Sigmoid colon (tissue), 7 donors: ENCODE data around the gene LRRFIP2. TPM values are rescaled to one million over a fixed set of nuclear protein-coding genes. Genes with fewer than 3 reads are reported as not detected.
"Not testable (repeated sequence)": the region's sequence is repeated elsewhere in the genome, so short reads cannot be mapped to it uniquely, and the experiment has no call there.

Source experiments
- DNase-seq: peaks from one replicate; pipeline ENCODE4 v3.0.0-alpha.2; 2019
- H3K27ac ChIP-seq, 4 donors: fragments of 200-600 bp; sonication (generic); one replicate each; pipeline ENCODE4 v1.5.1; 2016 to 2019; ENCODE audit warnings: mild to moderate bottlenecking in 1 of 4
- H3K27me3 ChIP-seq, 3 donors: fragments of 200-600 bp; sonication (generic); one replicate each; pipeline ENCODE4 v1.5.1; 2019; ENCODE audit warnings: mild to moderate bottlenecking in 1 of 3
- H3K36me3 ChIP-seq, 4 donors: fragments of 200-600 bp; sonication (generic); one replicate each; pipeline ENCODE4 v1.5.1; 2016 to 2019
- H3K4me1 ChIP-seq, 4 donors: fragments of 200-600 bp; sonication (generic); one replicate each; pipeline ENCODE4 v1.5.1; 2017 to 2019
- H3K4me3 ChIP-seq, 4 donors: fragments of 200-600 bp; sonication (generic); one replicate each; pipeline ENCODE4 v1.5.1; 2017 to 2019; ENCODE audit warnings: mild to moderate bottlenecking in 2 of 4, moderate library complexity in 1 of 4
- H3K9me3 ChIP-seq, 4 donors: fragments of 200-600 bp in 3 of 4; sonication (generic) in 3 of 4; one replicate each; pipeline versions ENCODE4 v1.5.1 to v1.6.1; 2013 to 2019
- EP300 ChIP-seq, 4 donors: sonication (generic); formaldehyde crosslinking; IDR thresholded peaks; one replicate each; pipeline ENCODE4 v1.6.1; 2017; ENCODE audit warnings: antibody characterized with exemption in 4 of 4
- POLR2A ChIP-seq, 2 donors: fragments of 450-650 bp; IDR thresholded peaks; one replicate each; pipeline ENCODE4 v1.6.1; 2016; ENCODE audit warnings: antibody characterized with exemption in 2 of 2, mild to moderate bottlenecking in 2 of 2, moderate library complexity in 2 of 2
- POLR2AphosphoS5 ChIP-seq, 4 donors: sonication (generic); formaldehyde crosslinking; IDR thresholded peaks; one replicate each; pipeline ENCODE4 v1.6.1; 2017; ENCODE audit warnings: antibody characterized with exemption in 4 of 4
- WGBS, 2 donors: extraction: QIAGEN DNeasy Blood & Tissue Kit; methylation state at CpG; one replicate each; pipeline ENCODE4 v1.1.7; 2013; 5-methylcytosine and 5-hydroxymethylcytosine counted together
- intact Hi-C: fragments of 100-400 bp; cut with DNase I; formaldehyde crosslinking; loops from one replicate; pipeline ENCODE4 v1.15.1; 2023
- polyA plus RNA-seq, 3 donors: library from polyadenylated mRNA; stranded (reverse); fragments of 200-250 nt; gene quantifications; one replicate each; pipeline ENCODE4 v1.2.3, GENCODE V29; 2013
- total RNA-seq, 4 donors: library from RNA; depleted of rRNA; stranded (reverse); fragments of >200 nt; gene quantifications; one replicate each; pipeline ENCODE4 v1.1.0, GENCODE V29; 2016
- TF ChIP-seq, protein P1 (sequence below), 4 experiments: fragments of 450-650 bp in 3 of 4; fragments of 200-600 bp in 1 of 4; IDR thresholded peaks; one replicate each; pipeline ENCODE4 v1.5.1; 2016 to 2019; ENCODE audit warnings: antibody characterized with exemption in 4 of 4, mild to moderate bottlenecking in 3 of 4, moderate library complexity in 2 of 4
- donor health status: healthy with polysubstance abuse.
- donor health status: Bipolar disorder and iron deficiency.
- donor health status: healthy.

The LRRFIP2 gene
- total and polyA plus RNA-seq, 7 donors: 47.2 to 91.8 (median 60.1) TPM

DNA sequence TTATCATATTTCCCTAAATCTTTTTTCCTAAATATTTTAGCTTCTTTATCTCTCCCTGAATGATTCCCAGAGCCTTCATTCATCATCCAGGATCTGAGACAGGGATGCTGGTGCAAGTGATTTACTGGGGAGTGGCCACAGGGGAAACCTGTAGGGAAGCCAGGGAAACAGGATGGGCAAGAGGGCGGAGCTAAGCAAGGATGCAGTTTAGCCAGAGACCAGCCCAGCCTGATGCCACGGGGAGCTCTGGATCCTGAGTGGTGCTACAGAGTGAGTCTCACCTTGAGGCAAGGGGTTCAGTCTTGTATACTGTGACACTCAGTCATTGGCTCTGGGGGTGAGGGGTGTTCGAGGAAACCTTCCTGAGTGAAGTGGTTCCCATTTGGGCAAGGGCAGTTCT, 39.7 kb upstream of the LRRFIP2 start:
- no peaks in the 10 kb centered on the region for H3K27me3 ChIP-seq
- no peak for DNase-seq
- WGBS, 2 donors: 62 to 67% methylated on average over 3 of the region's 3 CpGs
- H3K9me3 ChIP-seq: no peaks in the 10 kb centered on the region
- intact Hi-C loops: no loop called here
- H3K4me1 ChIP-seq: peaks cover 0 to 9% (median 4%) of the 10 kb centered on the region in 4 donors
- no peak for TF ChIP-seq POLR2A (IDR thresholded peaks at IDR 0.05)
- no peak for TF ChIP-seq EP300 (IDR thresholded peaks at IDR 0.05)
- TF ChIP-seq, protein P1, sequence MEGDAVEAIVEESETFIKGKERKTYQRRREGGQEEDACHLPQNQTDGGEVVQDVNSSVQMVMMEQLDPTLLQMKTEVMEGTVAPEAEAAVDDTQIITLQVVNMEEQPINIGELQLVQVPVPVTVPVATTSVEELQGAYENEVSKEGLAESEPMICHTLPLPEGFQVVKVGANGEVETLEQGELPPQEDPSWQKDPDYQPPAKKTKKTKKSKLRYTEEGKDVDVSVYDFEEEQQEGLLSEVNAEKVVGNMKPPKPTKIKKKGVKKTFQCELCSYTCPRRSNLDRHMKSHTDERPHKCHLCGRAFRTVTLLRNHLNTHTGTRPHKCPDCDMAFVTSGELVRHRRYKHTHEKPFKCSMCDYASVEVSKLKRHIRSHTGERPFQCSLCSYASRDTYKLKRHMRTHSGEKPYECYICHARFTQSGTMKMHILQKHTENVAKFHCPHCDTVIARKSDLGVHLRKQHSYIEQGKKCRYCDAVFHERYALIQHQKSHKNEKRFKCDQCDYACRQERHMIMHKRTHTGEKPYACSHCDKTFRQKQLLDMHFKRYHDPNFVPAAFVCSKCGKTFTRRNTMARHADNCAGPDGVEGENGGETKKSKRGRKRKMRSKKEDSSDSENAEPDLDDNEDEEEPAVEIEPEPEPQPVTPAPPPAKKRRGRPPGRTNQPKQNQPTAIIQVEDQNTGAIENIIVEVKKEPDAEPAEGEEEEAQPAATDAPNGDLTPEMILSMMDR (IDR thresholded peaks at IDR 0.05): no peak
- no peak for TF ChIP-seq POLR2AphosphoS5 (IDR thresholded peaks at IDR 0.05)
- H3K27ac ChIP-seq: no peak overlapping the region
- no peaks in the 10 kb centered on the region for H3K36me3 ChIP-seq
- H3K4me3 ChIP-seq: no peak overlapping the region

DNA sequence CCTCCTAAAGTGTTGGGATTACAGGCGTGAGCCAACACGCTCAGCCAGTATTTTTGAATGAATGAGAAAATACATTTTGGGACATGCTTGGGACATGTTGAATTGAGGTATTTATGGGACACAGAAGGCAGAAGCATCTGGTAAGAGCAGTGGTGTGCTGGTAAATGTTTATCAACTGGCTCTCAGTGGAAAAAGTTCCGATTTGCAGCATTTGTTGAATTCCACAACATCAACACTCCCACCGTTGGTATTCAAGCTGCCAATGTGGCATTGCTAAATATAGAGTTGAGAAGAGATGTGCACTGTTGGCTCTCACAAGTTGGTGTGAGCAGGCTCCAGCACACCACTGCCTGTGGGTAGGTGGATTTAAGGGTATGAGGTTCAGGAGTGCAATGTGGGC, 35.8 kb upstream of the LRRFIP2 start:
- intact Hi-C loops: no loop called here
- WGBS, 2 donors: 84 to 91% methylated on average over 4 of the region's 4 CpGs

DNA sequence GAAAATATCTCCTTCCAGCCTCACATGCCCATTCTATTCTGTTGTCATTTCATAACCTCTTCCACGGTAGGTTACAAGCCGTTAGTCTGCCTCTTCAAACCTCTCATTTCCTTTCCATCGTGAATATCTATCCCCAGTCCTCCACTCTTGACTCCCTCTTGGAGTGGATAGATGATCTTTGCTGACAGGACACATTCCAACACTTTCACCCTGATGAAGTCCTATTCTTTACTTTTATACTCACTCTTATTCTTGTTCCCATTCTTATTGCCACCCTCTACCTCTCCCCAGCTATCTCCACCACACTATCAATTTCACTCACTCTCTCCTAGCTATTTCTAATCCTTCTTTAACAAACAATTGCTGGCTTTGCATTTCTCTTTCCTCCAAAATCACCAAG, 34.2 kb upstream of the LRRFIP2 start:
- H3K27me3 ChIP-seq, DNase-seq, H3K9me3 ChIP-seq, H3K4me3 ChIP-seq, H3K36me3 ChIP-seq, H3K27ac ChIP-seq, intact Hi-C loops: not testable (repeated sequence)
- 79 to 93% methylated on average over 3 of the region's 3 CpGs for WGBS, 2 donors
- peaks cover 0 to 16% (median 7%) of the 10 kb centered on the region in 4 donors for H3K4me1 ChIP-seq

More for the DNA sequence above, 35.8 kb upstream of the LRRFIP2 start:
- TF ChIP-seq POLR2A (IDR thresholded peaks at IDR 0.05) (no peak), POLR2AphosphoS5 (IDR thresholded peaks at IDR 0.05) (no peak), EP300 (IDR thresholded peaks at IDR 0.05) (no peak)
- TF ChIP-seq, protein P1 (IDR thresholded peaks at IDR 0.05): no peak
- Histone ChIP-seq H3K36me3 (no peaks in the 10 kb centered on the region), H3K27me3 (no peaks in the 10 kb centered on the region), H3K4me1 (peaks cover 0 to 16% (median 7%) of the 10 kb centered on the region in 4 donors), H3K4me3 (no peak overlapping the region), H3K27ac (no peak overlapping the region), H3K9me3 (no peaks in the 10 kb centered on the region)
- no peak for DNase-seq

DNA sequence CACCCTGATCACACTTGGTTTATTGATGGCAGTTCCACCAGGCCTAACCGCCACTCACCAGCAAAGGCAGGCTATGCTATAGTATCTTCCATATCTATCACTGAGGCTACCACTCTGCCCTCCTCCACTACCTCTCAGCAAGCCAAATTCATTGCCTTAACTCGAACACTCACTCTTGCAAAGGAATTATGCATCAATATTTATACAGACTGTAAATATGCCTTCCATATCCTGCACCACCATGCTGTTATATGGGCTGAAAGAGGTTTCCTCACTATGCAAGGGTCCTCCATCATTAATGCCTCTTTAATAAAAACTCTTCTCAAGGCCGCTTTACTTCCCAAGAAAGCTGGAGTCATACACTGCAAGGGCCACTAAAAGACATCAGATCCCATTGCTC, 33.6 kb upstream of the LRRFIP2 start:
- intact Hi-C loops, DNase-seq, H3K36me3 ChIP-seq, H3K27me3 ChIP-seq, H3K9me3 ChIP-seq, H3K27ac ChIP-seq, H3K4me3 ChIP-seq: not testable (repeated sequence)
- H3K4me1 ChIP-seq: peaks cover 0 to 11% (median 6%) of the 10 kb centered on the region in 4 donors
- whole genome bisulfite sequencing, 2 donors: 95 to 97% methylated on average over 3 of the region's 3 CpGs

DNA sequence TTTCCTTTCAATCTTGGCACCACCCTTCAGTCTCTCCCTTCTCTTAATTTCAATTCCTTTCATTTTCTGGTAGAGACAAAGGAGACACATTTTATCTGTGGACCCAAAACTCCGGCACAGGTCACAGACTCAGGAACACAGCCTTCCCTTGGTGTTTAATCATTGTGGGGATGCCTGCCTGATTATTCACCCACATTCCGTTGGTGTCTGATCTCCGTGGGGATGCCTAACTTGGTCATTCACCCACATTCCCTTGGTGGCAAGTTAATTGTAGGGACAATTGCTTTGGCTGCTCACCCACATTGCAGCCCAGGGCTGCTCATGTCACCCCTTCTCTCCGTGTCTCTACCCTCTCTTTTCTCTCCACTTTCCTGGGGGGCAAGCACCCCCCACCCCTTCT, 31.7 kb upstream of the LRRFIP2 start:
- Histone ChIP-seq H3K27ac (peak overlapping the region in 2 of 4 donors; percentile 38 to 62), H3K4me1 (peaks cover 0 to 16% (median 7%) of the 10 kb centered on the region in 4 donors)
- DNase-seq, H3K36me3 ChIP-seq, H3K9me3 ChIP-seq, H3K4me3 ChIP-seq, H3K27me3 ChIP-seq, intact Hi-C loops: not testable (repeated sequence)
- 86 to 89% methylated on average over 4 of the region's 4 CpGs for WGBS, 2 donors

DNA sequence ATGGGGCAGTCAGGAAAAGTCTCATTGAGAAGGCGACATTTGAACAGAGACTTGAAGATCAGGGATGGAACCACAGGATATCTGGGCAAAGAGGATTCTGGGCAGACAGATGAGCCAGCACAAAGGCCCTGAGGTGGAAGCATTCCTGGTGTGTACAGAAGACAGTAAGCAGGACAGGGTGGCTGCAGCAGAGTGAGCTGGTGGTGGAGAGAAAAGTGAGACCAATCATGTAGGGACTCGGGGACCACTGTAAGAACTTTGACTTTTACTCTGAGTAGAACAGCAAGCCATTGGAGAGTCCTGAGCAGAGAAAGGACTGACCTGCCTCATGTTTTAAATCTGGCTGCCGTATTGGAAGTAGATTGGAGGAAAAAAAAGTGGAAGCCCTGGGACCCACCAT, 29.9 kb upstream of the LRRFIP2 start:
- H3K27me3 ChIP-seq: no peaks in the 10 kb centered on the region
- no peak for DNase-seq
- no peak for TF ChIP-seq POLR2AphosphoS5 (IDR thresholded peaks at IDR 0.05)
- TF ChIP-seq, protein P1 (IDR thresholded peaks at IDR 0.05): no peak
- no peak for TF ChIP-seq EP300 (IDR thresholded peaks at IDR 0.05)
- no peak for TF ChIP-seq POLR2A (IDR thresholded peaks at IDR 0.05)
- no peak overlapping the region for H3K27ac ChIP-seq
- intact Hi-C loops: no loop called here
- no peaks in the 10 kb centered on the region for H3K9me3 ChIP-seq
- WGBS, 2 donors: 85 to 87% methylated on average over 3 of the region's 3 CpGs
- peaks cover 0 to 16% (median 7%) of the 10 kb centered on the region in 4 donors for H3K4me1 ChIP-seq
- no peaks in the 10 kb centered on the region for H3K36me3 ChIP-seq
- H3K4me3 ChIP-seq: no peak overlapping the region
